Kidney epithelial cell (primary cell): ENCODE data around the gene NFE2L2. TPM values are rescaled to one million over a fixed set of nuclear protein-coding genes. Genes with fewer than 3 reads are reported as not detected.

Source experiments
- DNase-seq: peaks from one replicate; pipeline ENCODE4 v3.0.0-alpha.2; 2010; ENCODE audit warnings: low read depth
- H3K27me3 ChIP-seq: 2 replicates; pipeline ENCODE4 v1.6.0; 2011; ENCODE audit warnings: low read length; ENCODE audit not compliant: control insufficient read depth, insufficient read depth
- H3K36me3 ChIP-seq: 2 replicates; pipeline ENCODE4 v1.5.1; 2011; ENCODE audit warnings: low read length; ENCODE audit not compliant: control insufficient read depth, insufficient read depth
- H3K4me3 ChIP-seq: 2 replicates; pipeline ENCODE4 v1.5.1; 2011; ENCODE audit warnings: low read depth, mild to moderate bottlenecking, control low read depth, low read length
- CTCF ChIP-seq: IDR thresholded peaks from 2 replicates; pipeline ENCODE4 v1.5.1; 2011; ENCODE audit warnings: mild to moderate bottlenecking, moderate library complexity, low read length, control low read depth, inconsistent platforms; ENCODE audit not compliant: insufficient read depth, poor library complexity, severe bottlenecking
- total RNA-seq: library from RNA; depleted of rRNA; stranded (reverse); fragments of >200 nt; gene quantifications from 2 replicates; pipeline ENCODE4 v1.2.3, GENCODE V29; 2015

The NFE2L2 gene
- total RNA-seq, 1 donor from 2014 or later: 77.9 TPM

- no peak for DNase-seq
- no peaks in the 10 kb centered on the region for H3K36me3 ChIP-seq
Observed at GRCh38 chr2:177195194-177195593, 69.3 kb downstream of the NFE2L2 start.

GRCh38 chr2:177193240-177193639 is 71.3 kb downstream of the NFE2L2 start:
- no peak for TF ChIP-seq CTCF
- no peak for DNase-seq
- H3K36me3 ChIP-seq: no peaks in the 10 kb centered on the region
- H3K4me3 ChIP-seq: no peak overlapping the region
- no peaks in the 10 kb centered on the region for H3K27me3 ChIP-seq

More at GRCh38 chr2:177195194-177195593, 69.3 kb downstream of the NFE2L2 start:
- no peak overlapping the region for H3K4me3 ChIP-seq
- H3K27me3 ChIP-seq: no peaks in the 10 kb centered on the region
- no peak for TF ChIP-seq CTCF

GRCh38 chr2:177192788-177193187 is 71.7 kb downstream of the NFE2L2 start:
- Histone ChIP-seq H3K27me3 (no peaks in the 10 kb centered on the region), H3K36me3 (no peaks in the 10 kb centered on the region), H3K4me3 (no peak overlapping the region)
- no peak for TF ChIP-seq CTCF
- DNase-seq: no peak

- H3K36me3 ChIP-seq: no peaks in the 10 kb centered on the region
- TF ChIP-seq CTCF: no peak
- no peaks in the 10 kb centered on the region for H3K27me3 ChIP-seq
- DNase-seq: no peak
- no peak overlapping the region for H3K4me3 ChIP-seq
Observed at GRCh38 chr2:177190941-177191340, 73.6 kb downstream of the NFE2L2 start.

GRCh38 chr2:177188482-177189469 is 75.8 kb downstream of the NFE2L2 start:
- no peaks in the 10 kb centered on the region for H3K36me3 ChIP-seq
- DNase-seq: no peak
- no peak overlapping the region for H3K4me3 ChIP-seq
- no peak for TF ChIP-seq CTCF
- H3K27me3 ChIP-seq: no peaks in the 10 kb centered on the region
